KMS-11 (cell line): ENCODE data around the gene DUSP1.

ENCODE experiments used
- H2AFZ ChIP-seq: fragments of 200-600 bp; sonication (generic); 2 replicates; pipeline ENCODE4 v1.6.1; 2016; ENCODE audit warnings: antibody characterized with exemption, mixed run types, low read depth
- H3K27ac ChIP-seq: fragments of 200-600 bp; sonication (generic); 2 replicates; pipeline ENCODE4 v1.6.1; 2016; ENCODE audit warnings: mild to moderate bottlenecking, mixed run types
- H3K27me3 ChIP-seq: fragments of 200-600 bp; sonication (generic); 2 replicates; pipeline ENCODE4 v1.6.1; 2017; ENCODE audit warnings: mild to moderate bottlenecking, low read depth, mixed run types, moderate library complexity; ENCODE audit not compliant: insufficient read depth
- H3K36me3 ChIP-seq: fragments of 200-600 bp; sonication (generic); 2 replicates; pipeline ENCODE4 v1.6.1; 2017; ENCODE audit warnings: mild to moderate bottlenecking, mixed run types; ENCODE audit not compliant: insufficient read depth
- H3K4me1 ChIP-seq: fragments of 200-600 bp; sonication (generic); 2 replicates; pipeline ENCODE4 v1.6.1; 2016; ENCODE audit warnings: mild to moderate bottlenecking, low read depth, mixed run types; ENCODE audit not compliant: poor library complexity, severe bottlenecking
- H3K4me2 ChIP-seq: fragments of 200-600 bp; sonication (generic); 2 replicates; pipeline ENCODE4 v1.7.0; 2016; ENCODE audit warnings: mild to moderate bottlenecking, mixed run types
- H3K4me3 ChIP-seq: fragments of 200-600 bp; sonication (generic); IDR thresholded peaks from 2 replicates; pipeline ENCODE4 v1.6.1; 2017; ENCODE audit warnings: low read depth, low read length, mixed read lengths; ENCODE audit not compliant: insufficient read depth
- H3K79me2 ChIP-seq: fragments of 200-600 bp; sonication (generic); 2 replicates; pipeline ENCODE4 v1.6.1; 2016; ENCODE audit warnings: low read depth, mixed run types; ENCODE audit not compliant: insufficient read depth
- H3K9ac ChIP-seq: fragments of 200-600 bp; sonication (generic); 2 replicates; pipeline ENCODE4 v1.6.1; 2016; ENCODE audit warnings: mild to moderate bottlenecking, mixed run types
- H4K20me1 ChIP-seq: fragments of 200-600 bp; sonication (generic); 2 replicates; pipeline ENCODE4 v1.6.1; 2016; ENCODE audit warnings: mild to moderate bottlenecking, mixed run types; ENCODE audit not compliant: insufficient read depth
- TF ChIP-seq, protein P1 (sequence below): fragments of 200-600 bp; sonication (generic); conservative IDR thresholded peaks from 2 replicates; pipeline ENCODE4 v1.6.1; 2017; ENCODE audit warnings: low read depth, mild to moderate bottlenecking, antibody characterized with exemption, low read length, moderate library complexity, mixed read lengths

The DUSP1 gene

DNA sequence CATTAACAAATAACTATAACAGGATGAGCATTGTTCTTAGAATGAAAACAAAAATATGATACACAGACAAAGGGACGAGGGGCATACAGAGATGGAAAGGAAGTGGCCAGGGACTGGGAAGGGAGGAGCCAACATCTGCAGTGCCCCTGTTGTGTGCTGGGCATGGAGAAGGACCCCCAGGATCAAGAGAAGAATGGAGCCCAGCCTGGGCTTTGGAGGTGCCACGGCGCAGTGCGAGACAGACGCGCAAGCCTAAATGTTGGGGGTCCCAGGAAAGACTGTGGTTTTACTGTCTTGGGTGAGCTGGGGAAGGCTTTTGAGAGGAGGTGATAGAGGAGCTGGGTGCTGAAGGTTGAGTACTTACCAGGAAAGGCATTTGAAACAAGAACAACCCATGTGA is 28.4 kb upstream of the DUSP1 start:
- Histone ChIP-seq H2AFZ (no peak overlapping the region), H3K27ac (no peak overlapping the region), H3K9ac (no peak overlapping the region), H3K36me3 (no peaks in the 10 kb centered on the region), H3K27me3 (no peaks in the 10 kb centered on the region), H3K4me1 (no peaks in the 10 kb centered on the region), H3K79me2 (no peaks in the 10 kb centered on the region), H3K4me3 (no peak overlapping the region), H4K20me1 (no peaks in the 10 kb centered on the region), H3K4me2 (no peak overlapping the region)
- TF ChIP-seq, protein P1, sequence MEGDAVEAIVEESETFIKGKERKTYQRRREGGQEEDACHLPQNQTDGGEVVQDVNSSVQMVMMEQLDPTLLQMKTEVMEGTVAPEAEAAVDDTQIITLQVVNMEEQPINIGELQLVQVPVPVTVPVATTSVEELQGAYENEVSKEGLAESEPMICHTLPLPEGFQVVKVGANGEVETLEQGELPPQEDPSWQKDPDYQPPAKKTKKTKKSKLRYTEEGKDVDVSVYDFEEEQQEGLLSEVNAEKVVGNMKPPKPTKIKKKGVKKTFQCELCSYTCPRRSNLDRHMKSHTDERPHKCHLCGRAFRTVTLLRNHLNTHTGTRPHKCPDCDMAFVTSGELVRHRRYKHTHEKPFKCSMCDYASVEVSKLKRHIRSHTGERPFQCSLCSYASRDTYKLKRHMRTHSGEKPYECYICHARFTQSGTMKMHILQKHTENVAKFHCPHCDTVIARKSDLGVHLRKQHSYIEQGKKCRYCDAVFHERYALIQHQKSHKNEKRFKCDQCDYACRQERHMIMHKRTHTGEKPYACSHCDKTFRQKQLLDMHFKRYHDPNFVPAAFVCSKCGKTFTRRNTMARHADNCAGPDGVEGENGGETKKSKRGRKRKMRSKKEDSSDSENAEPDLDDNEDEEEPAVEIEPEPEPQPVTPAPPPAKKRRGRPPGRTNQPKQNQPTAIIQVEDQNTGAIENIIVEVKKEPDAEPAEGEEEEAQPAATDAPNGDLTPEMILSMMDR, result no peak

DNA sequence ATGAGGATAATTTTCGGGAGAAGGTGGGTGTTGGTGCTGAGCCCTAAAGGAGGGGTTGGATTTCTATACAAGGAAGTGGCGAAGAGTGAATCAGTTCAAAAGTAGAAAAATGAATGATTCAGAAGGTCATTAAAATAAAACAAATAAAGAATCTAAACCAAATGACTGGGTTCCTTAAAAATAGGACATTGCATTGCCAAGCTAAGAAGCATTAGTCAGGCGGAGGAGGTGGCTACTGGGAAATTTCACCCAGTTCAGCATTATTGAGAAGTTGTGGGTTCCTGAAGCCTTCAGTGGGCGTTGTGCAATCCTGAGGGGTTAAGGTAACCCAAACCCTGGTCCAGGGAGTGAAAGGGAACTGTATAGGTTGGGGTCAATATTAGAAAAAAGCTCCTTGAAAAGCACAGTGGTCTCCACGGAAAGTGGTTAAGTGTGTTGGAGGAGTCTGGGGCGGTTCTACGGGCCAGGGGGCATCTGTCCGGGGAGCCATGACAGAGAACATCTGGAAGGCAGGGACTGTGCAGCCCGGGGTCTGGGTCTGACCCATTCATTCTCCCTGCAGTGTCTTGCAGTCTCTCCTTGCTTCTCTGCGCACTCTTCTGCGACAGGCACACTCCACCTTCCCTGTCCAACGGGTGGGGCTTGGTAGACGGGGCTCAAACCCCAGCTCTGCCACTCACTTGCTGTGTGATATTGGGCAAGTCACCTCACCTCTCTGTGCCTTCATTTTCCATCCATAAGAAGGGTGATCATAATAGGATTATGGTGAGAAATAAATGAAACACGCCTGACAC is 27.6 kb upstream of the DUSP1 start:
- Histone ChIP-seq H3K4me2 (no peak overlapping the region), H3K4me1 (no peaks in the 10 kb centered on the region), H3K27me3 (no peaks in the 10 kb centered on the region), H3K79me2 (no peaks in the 10 kb centered on the region), H3K27ac (no peak overlapping the region), H2AFZ (no peak overlapping the region), H4K20me1 (no peaks in the 10 kb centered on the region), H3K9ac (no peak overlapping the region), H3K4me3 (no peak overlapping the region), H3K36me3 (no peaks in the 10 kb centered on the region)
- TF ChIP-seq, protein P1, result no peak

DNA sequence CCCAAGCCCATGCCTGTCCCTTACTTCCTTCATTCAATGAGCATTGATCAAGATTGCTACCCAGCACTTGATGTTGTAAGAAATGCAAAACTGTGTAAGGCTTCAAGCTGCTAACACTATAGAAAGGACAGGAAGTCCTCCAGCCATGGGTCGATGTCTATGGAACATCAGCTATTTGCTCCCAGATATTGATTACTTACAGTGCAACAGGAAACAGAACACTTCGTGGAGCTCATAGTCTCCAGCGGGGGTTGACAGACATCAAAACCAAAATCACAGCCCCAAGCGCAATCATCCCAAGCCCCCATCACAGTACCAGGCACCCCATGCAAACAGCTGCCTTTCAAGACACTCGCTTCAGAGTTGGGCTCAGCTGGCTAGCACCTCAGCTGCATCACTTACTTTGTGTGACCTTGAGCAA is 26.8 kb upstream of the DUSP1 start:
- H3K27me3 ChIP-seq, result no peaks in the 10 kb centered on the region
- no peaks in the 10 kb centered on the region for H3K79me2 ChIP-seq
- H2AFZ ChIP-seq, result no peak overlapping the region
- H3K4me1 ChIP-seq, result no peaks in the 10 kb centered on the region
- no peak overlapping the region for H3K27ac ChIP-seq
- H3K36me3 ChIP-seq, result no peaks in the 10 kb centered on the region
- H3K4me2 ChIP-seq, result no peak overlapping the region
- TF ChIP-seq, protein P1, result no peak
- no peak overlapping the region for H3K9ac ChIP-seq
- no peak overlapping the region for H3K4me3 ChIP-seq
- no peaks in the 10 kb centered on the region for H4K20me1 ChIP-seq

DNA sequence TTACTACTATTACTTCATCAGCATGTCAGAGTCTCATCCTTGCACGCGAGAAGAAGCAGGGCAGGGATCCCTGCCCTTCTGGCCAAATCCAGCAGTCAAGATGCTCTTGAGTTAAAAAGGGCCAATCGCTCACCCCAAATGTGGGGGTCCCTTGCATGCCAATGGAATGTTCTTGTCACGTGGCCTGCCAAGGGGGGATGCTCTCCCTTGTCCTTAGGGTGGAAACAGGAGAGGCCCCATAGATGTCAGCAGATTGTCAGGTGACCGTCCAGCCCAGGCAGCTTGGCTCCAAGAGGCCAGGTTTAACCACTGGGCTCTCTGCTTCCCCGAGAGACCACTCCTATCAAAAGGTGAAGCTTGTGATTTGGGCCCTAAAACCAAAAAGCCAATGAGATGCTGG is 25.3 kb upstream of the DUSP1 start:
- no peak overlapping the region for H3K27ac ChIP-seq

More for the DNA sequence above, 25.3 kb upstream of the DUSP1 start:
- Histone ChIP-seq H3K36me3 (no peaks in the 10 kb centered on the region), H3K79me2 (no peaks in the 10 kb centered on the region), H3K4me2 (no peak overlapping the region), H3K27me3 (no peaks in the 10 kb centered on the region), H2AFZ (no peak overlapping the region), H4K20me1 (no peaks in the 10 kb centered on the region), H3K4me3 (no peak overlapping the region), H3K9ac (no peak overlapping the region), H3K4me1 (no peaks in the 10 kb centered on the region)
- TF ChIP-seq, protein P1, result no peak
